CD14-positive monocyte (primary cell): ENCODE results near the gene CD200. TPM values are rescaled to one million over a fixed set of nuclear protein-coding genes. Genes with fewer than 3 reads are reported as not detected.

ENCODE experiments used
- DNase-seq, 3 donors: peaks; one replicate each; pipeline ENCODE4 v3.0.0-alpha.2; 2011 to 2022
- H2AFZ ChIP-seq: 2 replicates; pipeline ENCODE4 v1.6.0; 2012; ENCODE audit warnings: mild to moderate bottlenecking, low read depth, low read length, inconsistent platforms; ENCODE audit not compliant: insufficient read depth, poor library complexity, severe bottlenecking
- H3K27ac ChIP-seq, 2 donors: 1 replicate in 1 of 2; 2 replicates in 1 of 2; pipeline ENCODE4 v1.5.1; 2012 to 2013; ENCODE audit warnings: low read length in 2 of 2, control low read depth in 1 of 2, inconsistent platforms in 1 of 2, low read depth in 1 of 2, mild to moderate bottlenecking in 1 of 2
- H3K27me3 ChIP-seq, 2 donors: one replicate each; pipeline versions ENCODE4 v1.6.0 to v1.6.1; 2011 to 2013; ENCODE audit warnings: low read length in 2 of 2; ENCODE audit not compliant: control insufficient read depth in 2 of 2, insufficient read depth in 2 of 2
- H3K36me3 ChIP-seq, 2 donors: replicated peaks in 1 of 2; 1 replicate in 1 of 2; 2 replicates in 1 of 2; pipeline versions ENCODE4 v1.5.1 to v1.6.1; 2012 to 2013; ENCODE audit warnings: low read length in 2 of 2, control low read depth in 1 of 2, inconsistent platforms in 1 of 2, mild to moderate bottlenecking in 1 of 2; ENCODE audit not compliant: insufficient read depth in 2 of 2, control insufficient read depth in 1 of 2
- H3K4me1 ChIP-seq, 2 donors: 1 replicate in 1 of 2; 2 replicates in 1 of 2; pipeline versions ENCODE4 v1.5.1 to v1.6.1; 2012 to 2013; ENCODE audit warnings: low read length in 2 of 2, control low read depth in 1 of 2, inconsistent platforms in 1 of 2, mild to moderate bottlenecking in 1 of 2, moderate library complexity in 1 of 2; ENCODE audit not compliant: insufficient read depth in 2 of 2, control insufficient read depth in 1 of 2
- H3K4me2 ChIP-seq: replicated peaks from 2 replicates; pipeline ENCODE3; 2012; ENCODE audit warnings: low read length, moderate library complexity, mild to moderate bottlenecking; ENCODE audit not compliant: poor library complexity, severe bottlenecking; ENCODE audit errors: extremely low read depth
- H3K4me3 ChIP-seq, 3 experiments: fragments of 200-600 bp in 1 of 3; sonication (generic) in 1 of 3; replicated peaks in 1 of 3; 1 replicate in 2 of 3; 2 replicates in 1 of 3; pipeline ENCODE4 v1.5.1; 2011 to 2013; ENCODE audit warnings: low read length in 3 of 3, mild to moderate bottlenecking in 3 of 3, control low read depth in 2 of 3, low read depth in 2 of 3, inconsistent platforms in 1 of 3, moderate library complexity in 1 of 3
- H3K79me2 ChIP-seq: 2 replicates; pipeline ENCODE4 v1.6.0; 2012; ENCODE audit warnings: mild to moderate bottlenecking, control low read depth, inconsistent platforms, low read length, moderate library complexity; ENCODE audit not compliant: insufficient read depth
- H3K9ac ChIP-seq: 2 replicates; pipeline ENCODE4 v1.6.0; 2017; ENCODE audit warnings: low read length, mild to moderate bottlenecking; ENCODE audit not compliant: insufficient read depth, poor library complexity, severe bottlenecking
- H3K9me3 ChIP-seq, 2 donors: replicated peaks in 1 of 2; 1 replicate in 1 of 2; 2 replicates in 1 of 2; pipeline versions ENCODE4 v1.5.1 to v1.6.1; 2012 to 2013; ENCODE audit warnings: low read length in 2 of 2, control low read depth in 1 of 2; ENCODE audit not compliant: control insufficient read depth in 1 of 2, insufficient read depth in 1 of 2
- H4K20me1 ChIP-seq: 2 replicates; pipeline ENCODE4 v1.6.0; 2012; ENCODE audit warnings: mild to moderate bottlenecking, low read length, control low read depth, moderate library complexity; ENCODE audit not compliant: insufficient read depth
- H3K27ac Mint-ChIP-seq, 7 donors: one replicate each; pipeline ENCODE4 v1.8.0; 2020; ENCODE audit warnings: mild to moderate bottlenecking in 7 of 7, mixed read lengths in 7 of 7, moderate library complexity in 6 of 7, inconsistent platforms in 2 of 7
- H3K27me3 Mint-ChIP-seq, 3 donors: one replicate each; pipeline ENCODE4 v1.8.0; 2021 to 2022; ENCODE audit warnings: low read depth in 3 of 3, mild to moderate bottlenecking in 3 of 3, mixed read lengths in 3 of 3, moderate library complexity in 3 of 3, inconsistent platforms in 1 of 3
- H3K36me3 Mint-ChIP-seq, 2 donors: one replicate each; pipeline ENCODE4 v1.8.0; 2020; ENCODE audit warnings: mixed read lengths in 2 of 2, inconsistent platforms in 1 of 2, mild to moderate bottlenecking in 1 of 2
- H3K4me1 Mint-ChIP-seq: one replicate; pipeline ENCODE4 v1.8.0; 2020; ENCODE audit warnings: mild to moderate bottlenecking, mixed read lengths
- H3K4me3 Mint-ChIP-seq, 2 donors: one replicate each; pipeline ENCODE4 v1.8.0; 2020; ENCODE audit warnings: mild to moderate bottlenecking in 2 of 2, mixed read lengths in 2 of 2, moderate library complexity in 1 of 2
- H3K9me3 Mint-ChIP-seq, 7 donors: one replicate each; pipeline ENCODE4 v1.8.0; 2020 to 2022; ENCODE audit warnings: mixed read lengths in 7 of 7, mild to moderate bottlenecking in 6 of 7, moderate library complexity in 6 of 7, inconsistent platforms in 2 of 7
- WGBS: methylation state at CpG from one replicate; pipeline ENCODE4 v1.1.5; 2013; ENCODE audit warnings: missing lambda C conversion rate; ENCODE audit not compliant: insufficient coverage; 5-methylcytosine and 5-hydroxymethylcytosine counted together
- intact Hi-C, 2 donors: fragments of 100-400 bp; cut with micrococcal nuclease; formaldehyde crosslinking; loops; one replicate each; pipeline versions ENCODE4 v1.15.0 to v1.15.1; 2023
- polyA plus RNA-seq, 3 donors: library from polyadenylated mRNA; depleted of rRNA in 1 of 3; unstranded in 2 of 3; stranded (reverse) in 1 of 3; fragments of 300-500 nt in 2 of 3; fragments of >200 nt in 1 of 3; fragmentation: Illumina TruSeq in 2 of 3; gene quantifications; 1 replicate in 2 of 3; 2 replicates in 1 of 3; pipeline ENCODE4 v1.2.3, GENCODE V29; 2012 to 2021
- TF ChIP-seq, protein P1 (sequence below): fragments of 200-600 bp; IDR thresholded peaks from one replicate; pipeline ENCODE4 v1.8.0; 2022; ENCODE audit warnings: antibody characterized with exemption, mild to moderate bottlenecking

CD200 gene
- polyA plus RNA-seq, 3 donors = 0.12 to 0.13 TPM; not detected in 1

DNA sequence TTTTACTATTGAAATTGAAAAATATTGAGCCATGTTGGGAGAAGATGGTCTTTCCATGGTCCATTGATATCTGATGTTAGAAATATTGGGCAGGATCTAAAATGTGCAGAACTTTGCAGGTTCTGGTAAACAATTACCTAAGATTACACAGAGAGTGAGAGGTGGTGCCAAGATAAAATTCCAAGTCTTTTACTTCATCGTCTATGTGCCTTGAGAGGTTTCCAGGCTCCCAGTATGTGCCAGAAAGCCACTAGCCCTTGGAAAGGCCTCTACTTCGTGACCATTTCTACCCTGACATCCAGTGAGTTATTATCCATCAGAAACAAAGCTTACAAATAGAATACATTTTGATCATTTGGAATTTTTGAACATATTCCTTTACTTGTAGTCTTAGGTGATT is 27.6 kb downstream of the CD200 start:
- H3K9ac ChIP-seq = no peak overlapping the region
- H2AFZ ChIP-seq = no peak overlapping the region
- H3K9me3 Mint-ChIP-seq = no peaks in the 10 kb centered on the region
- H3K27me3 Mint-ChIP-seq = peaks cover 0 to 1% (median 0%) of the 10 kb centered on the region in 3 donors
- no peak overlapping the region for H3K4me3 ChIP-seq
- WGBS = 100% methylated on average over 1 of the region's 2 CpGs
- peaks cover 11 to 17% of the 10 kb centered on the region in 2 donors for H3K4me1 ChIP-seq
- H3K27me3 ChIP-seq = no peaks in the 10 kb centered on the region
- H3K36me3 ChIP-seq = no peaks in the 10 kb centered on the region
- no peaks in the 10 kb centered on the region for H3K36me3 Mint-ChIP-seq
- H3K79me2 ChIP-seq = no peaks in the 10 kb centered on the region
- intact Hi-C loops = no loop called here
- no peak overlapping the region for H3K27ac ChIP-seq
- peaks cover 28% of the 10 kb centered on the region for H3K4me1 Mint-ChIP-seq
- no peaks in the 10 kb centered on the region for H3K9me3 ChIP-seq
- no peak overlapping the region for H3K27ac Mint-ChIP-seq
- DNase-seq = no peak
- H3K4me2 ChIP-seq = no peak overlapping the region
- no peak overlapping the region for H3K4me3 Mint-ChIP-seq
- H4K20me1 ChIP-seq = no peaks in the 10 kb centered on the region
- TF ChIP-seq, protein P1, sequence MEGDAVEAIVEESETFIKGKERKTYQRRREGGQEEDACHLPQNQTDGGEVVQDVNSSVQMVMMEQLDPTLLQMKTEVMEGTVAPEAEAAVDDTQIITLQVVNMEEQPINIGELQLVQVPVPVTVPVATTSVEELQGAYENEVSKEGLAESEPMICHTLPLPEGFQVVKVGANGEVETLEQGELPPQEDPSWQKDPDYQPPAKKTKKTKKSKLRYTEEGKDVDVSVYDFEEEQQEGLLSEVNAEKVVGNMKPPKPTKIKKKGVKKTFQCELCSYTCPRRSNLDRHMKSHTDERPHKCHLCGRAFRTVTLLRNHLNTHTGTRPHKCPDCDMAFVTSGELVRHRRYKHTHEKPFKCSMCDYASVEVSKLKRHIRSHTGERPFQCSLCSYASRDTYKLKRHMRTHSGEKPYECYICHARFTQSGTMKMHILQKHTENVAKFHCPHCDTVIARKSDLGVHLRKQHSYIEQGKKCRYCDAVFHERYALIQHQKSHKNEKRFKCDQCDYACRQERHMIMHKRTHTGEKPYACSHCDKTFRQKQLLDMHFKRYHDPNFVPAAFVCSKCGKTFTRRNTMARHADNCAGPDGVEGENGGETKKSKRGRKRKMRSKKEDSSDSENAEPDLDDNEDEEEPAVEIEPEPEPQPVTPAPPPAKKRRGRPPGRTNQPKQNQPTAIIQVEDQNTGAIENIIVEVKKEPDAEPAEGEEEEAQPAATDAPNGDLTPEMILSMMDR = no peak

DNA sequence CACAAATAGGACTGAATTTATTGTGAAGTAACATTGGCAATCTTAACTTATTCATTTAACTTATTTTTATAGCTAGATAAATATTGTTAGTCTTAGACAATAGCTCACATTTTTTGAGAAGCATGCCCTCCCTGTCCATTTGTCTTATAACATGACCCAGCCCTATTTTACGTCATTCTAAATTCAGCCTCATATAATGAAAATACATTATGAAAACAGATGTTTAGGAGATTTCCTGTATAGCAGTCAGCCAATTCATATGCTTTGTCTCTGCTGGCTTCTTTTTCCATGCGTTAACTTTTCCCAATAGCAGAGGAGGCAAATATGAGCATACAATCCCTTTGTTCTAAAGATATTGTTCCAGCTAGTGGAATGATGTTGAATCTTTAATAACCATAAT is 29.3 kb downstream of the CD200 start:
- Mint-ChIP-seq H3K27ac (no peak overlapping the region), H3K27me3 (no peaks in the 10 kb centered on the region), H3K36me3 (no peaks in the 10 kb centered on the region), H3K9me3 (no peaks in the 10 kb centered on the region), H3K4me3 (no peak overlapping the region), H3K4me1 (peaks cover 28% of the 10 kb centered on the region)
- no peak overlapping the region for H3K4me2 ChIP-seq
- no peaks in the 10 kb centered on the region for H4K20me1 ChIP-seq
- H3K27me3 ChIP-seq = no peaks in the 10 kb centered on the region
- no peak overlapping the region for H2AFZ ChIP-seq
- intact Hi-C loops = no loop called here
- WGBS = no CpG with 5 or more reads among the region's 2 CpGs
- H3K79me2 ChIP-seq = no peaks in the 10 kb centered on the region
- DNase-seq = no peak
- no peaks in the 10 kb centered on the region for H3K36me3 ChIP-seq
- H3K4me1 ChIP-seq = peaks cover 11 to 17% of the 10 kb centered on the region in 2 donors
- TF ChIP-seq, protein P1 = no peak
- H3K4me3 ChIP-seq = no peak overlapping the region
- no peak overlapping the region for H3K27ac ChIP-seq
- H3K9me3 ChIP-seq = no peaks in the 10 kb centered on the region
- H3K9ac ChIP-seq = no peak overlapping the region
